HG02885 (cell line): ENCODE measurements around the gene CASTOR1.
"Not testable (repeated sequence)": the region's sequence is repeated elsewhere in the genome, so short reads cannot be mapped to it uniquely, and the experiment has no call there.

Experiments used
- ATAC-seq: cut with Tn5 transposase; IDR thresholded peaks from one replicate; pipeline ENCODE4 v1.9.1; 2021; ENCODE audit warnings: mild to moderate bottlenecking; ENCODE audit not compliant: unreplicated experiment, poor library complexity

Gene CASTOR1

GRCh38 chr22:30289141-30289979 lies at the start of gene CASTOR1:
TSS of gene CASTOR1 (minus strand) at chr22:30289505. CDS start at chr22:30289497, 8 bp downstream.
- ATAC-seq, result peak; percentile 75

- no peak for ATAC-seq
Observed at GRCh38 chr22:30338802-30339201, 49.5 kb upstream of the CASTOR1 start.

GRCh38 chr22:30338341-30338740 lies 49.0 kb upstream of the CASTOR1 start:
- ATAC-seq, result not testable (repeated sequence)

- no peak for ATAC-seq
Observed at GRCh38 chr22:30337461-30337778, 48.1 kb upstream of the CASTOR1 start.

GRCh38 chr22:30336752-30337460 lies 47.6 kb upstream of the CASTOR1 start:
- ATAC-seq, result no peak

- no peak for ATAC-seq
Observed at GRCh38 chr22:30335236-30335635, 45.9 kb upstream of the CASTOR1 start.

GRCh38 chr22:30334646-30335045 lies 45.3 kb upstream of the CASTOR1 start:
- ATAC-seq, result no peak

GRCh38 chr22:30333707-30334087 lies 44.4 kb upstream of the CASTOR1 start:
- no peak for ATAC-seq

GRCh38 chr22:30332994-30333706 lies 43.8 kb upstream of the CASTOR1 start:
- no peak for ATAC-seq

- no peak for ATAC-seq
Observed at GRCh38 chr22:30332551-30332950, 43.2 kb upstream of the CASTOR1 start.

GRCh38 chr22:30328466-30329049 lies 39.3 kb upstream of the CASTOR1 start:
- ATAC-seq, result no peak

GRCh38 chr22:30327864-30328345 lies 38.6 kb upstream of the CASTOR1 start:
- ATAC-seq, result no peak

GRCh38 chr22:30326706-30327362 lies 37.5 kb upstream of the CASTOR1 start, which contains the start of gene TBC1D10A:
TSS of gene TBC1D10A (minus strand) at chr22:30326941. CDS start at chr22:30326881, 60 bp downstream.
- ATAC-seq, result peak; percentile 88

GRCh38 chr22:30326255-30326705 lies 37.0 kb upstream of the CASTOR1 start:
- ATAC-seq, result peak; percentile 34

GRCh38 chr22:30325724-30326254 lies 36.5 kb upstream of the CASTOR1 start:
- no peak for ATAC-seq

GRCh38 chr22:30325065-30325720 lies 35.9 kb upstream of the CASTOR1 start:
- no peak for ATAC-seq

- no peak for ATAC-seq
Observed at GRCh38 chr22:30324014-30324730, 34.9 kb upstream of the CASTOR1 start.

GRCh38 chr22:30323246-30323645 lies 33.9 kb upstream of the CASTOR1 start:
- no peak for ATAC-seq
